ENCODE data around the gene ANKRD13B.

DNA sequence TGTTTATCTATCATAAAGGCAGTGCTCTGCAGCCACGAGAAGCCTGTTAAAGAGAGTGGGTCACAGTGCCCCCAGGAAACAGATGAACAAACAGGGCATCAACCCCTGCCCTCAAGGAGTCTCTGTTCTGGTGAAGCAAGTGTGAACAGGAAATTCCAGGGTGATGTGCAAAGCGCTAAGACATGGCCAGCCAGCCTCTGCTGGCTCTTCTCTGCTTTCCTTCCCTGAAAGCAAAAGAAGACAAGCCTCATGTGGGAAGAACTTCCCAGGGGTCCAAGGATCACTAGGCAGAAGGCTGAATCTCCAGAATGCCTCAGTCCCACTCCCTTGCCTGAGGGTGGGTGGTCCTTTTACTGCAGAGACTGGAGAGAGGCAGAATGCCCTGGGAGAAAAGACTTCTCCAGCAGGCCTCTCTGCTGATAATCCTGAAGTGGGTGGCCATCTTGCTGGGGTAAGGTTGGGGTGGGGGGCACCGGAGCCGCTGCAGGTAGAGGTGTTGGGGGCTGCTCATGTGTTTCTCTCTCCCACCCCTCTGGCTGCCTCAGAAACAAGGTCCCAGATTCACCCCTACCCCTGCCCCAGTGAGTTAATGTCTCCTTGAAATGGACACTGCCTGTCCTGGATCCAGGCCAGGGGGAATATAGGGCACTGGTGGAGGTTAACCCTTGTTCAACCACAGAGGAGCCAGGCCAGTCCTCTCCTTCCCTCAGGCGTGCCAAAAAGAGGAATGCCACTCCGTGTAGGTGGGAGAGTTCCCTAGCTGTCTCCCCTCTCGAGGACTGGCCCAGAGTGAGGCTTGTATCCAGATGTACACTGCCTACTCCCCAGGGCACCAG is 2.4 kb downstream of the ANKRD13B start:
- TF ChIP-seq CTCF (conservative IDR thresholded peaks at IDR 0.05) = no peak
- TF ChIP-seq ZFX (IDR thresholded peaks at IDR 0.05) = no peak
